HepG2 (cell line): ENCODE data around the gene ATG16L2. TPM values are rescaled to one million over a fixed set of nuclear protein-coding genes. Genes with fewer than 3 reads are reported as not detected.
A peak's percentile ranks its signal among the peaks of the same experiment; 100 is the strongest.

ENCODE experiments used
- ARID2 ChIP-seq: sonication (generic); formaldehyde crosslinking; IDR thresholded peaks from 2 replicates; pipeline ENCODE4 v1.8.1; 2022; ENCODE audit warnings: mild to moderate bottlenecking, missing genetic modification reagents, borderline replicate concordance
- ELF1 ChIP-seq: sonication (generic); formaldehyde crosslinking; IDR thresholded peaks from 2 replicates; pipeline ENCODE4 v1.4.0; 2020; ENCODE audit warnings: missing genetic modification reagents
- NR2F6 ChIP-seq, 2 experiments: IDR thresholded peaks; 2 replicates each; pipeline ENCODE4 v1.6.1; 2016; ENCODE audit warnings: antibody characterized with exemption in 1 of 2, mild to moderate bottlenecking in 1 of 2
- ZBTB1 ChIP-seq: sonication (generic); formaldehyde crosslinking; IDR thresholded peaks from 2 replicates; pipeline ENCODE4 v1.4.0; 2020; ENCODE audit warnings: missing genetic modification reagents, borderline replicate concordance
- ZBTB42 ChIP-seq: sonication (generic); formaldehyde crosslinking; IDR thresholded peaks from 2 replicates; pipeline ENCODE4 v1.5.0; 2020; ENCODE audit warnings: mild to moderate bottlenecking, missing genetic modification reagents
- ZNF547 ChIP-seq: sonication (generic); formaldehyde crosslinking; IDR thresholded peaks from 2 replicates; pipeline ENCODE4 v1.5.1; 2020; ENCODE audit warnings: mild to moderate bottlenecking, missing genetic modification reagents
- ZNF598 ChIP-seq: sonication (generic); formaldehyde crosslinking; IDR thresholded peaks from 2 replicates; pipeline ENCODE4 v1.5.1; 2020; ENCODE audit warnings: mild to moderate bottlenecking, missing genetic modification reagents, borderline replicate concordance
- ZNF670 ChIP-seq: sonication (generic); formaldehyde crosslinking; IDR thresholded peaks from 2 replicates; pipeline ENCODE4 v1.8.0; 2022; ENCODE audit warnings: mild to moderate bottlenecking, missing genetic modification reagents, borderline replicate concordance
- ZNF746 ChIP-seq: sonication (generic); formaldehyde crosslinking; IDR thresholded peaks from 2 replicates; pipeline ENCODE4 v1.8.0; 2022; ENCODE audit warnings: mild to moderate bottlenecking, missing genetic modification reagents
- ZNF772 ChIP-seq: sonication (generic); formaldehyde crosslinking; IDR thresholded peaks from 2 replicates; pipeline ENCODE4 v1.5.0; 2020; ENCODE audit warnings: mild to moderate bottlenecking, missing genetic modification reagents
- ZNF878 ChIP-seq: sonication (generic); formaldehyde crosslinking; IDR thresholded peaks from 2 replicates; pipeline ENCODE4 v1.8.1; 2023; ENCODE audit warnings: mild to moderate bottlenecking, missing genetic modification reagents, moderate library complexity
- ZNF883 ChIP-seq: sonication (generic); formaldehyde crosslinking; IDR thresholded peaks from 2 replicates; pipeline ENCODE4 v1.5.1; 2020; ENCODE audit warnings: mild to moderate bottlenecking, missing genetic modification reagents; ENCODE audit errors: not compliant biosample characterization
- polyA plus RNA-seq, 8 experiments: library from polyadenylated mRNA; depleted of rRNA in 3 of 8; stranded (reverse) in 7 of 8; unstranded in 1 of 8; fragments of >200 nt; fragmentation: Illumina TruSeq in 4 of 8; extraction: Trizol in 4 of 8; gene quantifications; 2 replicates each; pipeline versions ENCODE4 v1.2.1 to v1.2.3, GENCODE V29; 2011 to 2016; ENCODE audit warnings: low read depth in 4 of 8, missing spikeins in 1 of 8, mixed read lengths in 1 of 8; ENCODE audit not compliant: insufficient read depth in 1 of 8
- total RNA-seq, 5 experiments: library from RNA; depleted of rRNA; stranded (reverse); fragments of >200 nt; fragmentation: Illumina TruSeq; extraction: Trizol; gene quantifications; 2 replicates each; pipeline ENCODE4 v1.2.3, GENCODE V29; 2016; ENCODE audit warnings: low read depth in 1 of 5
- TF ChIP-seq, protein P1 (sequence below), 2 experiments: fragments of 450-650 bp in 1 of 2; sonication (generic) in 1 of 2; formaldehyde crosslinking in 1 of 2; IDR thresholded peaks; 2 replicates each; pipeline versions ENCODE4 v1.6.1 to v1.8.0; 2016 to 2022; ENCODE audit warnings: antibody characterized with exemption in 1 of 2, mild to moderate bottlenecking in 1 of 2, missing genetic modification reagents in 1 of 2
- TF ChIP-seq, protein P2 (sequence below): sonication (generic); formaldehyde crosslinking; IDR thresholded peaks from 2 replicates; pipeline ENCODE4 v1.8.1; 2023; ENCODE audit warnings: mild to moderate bottlenecking, missing genetic modification reagents
- TF ChIP-seq, protein P3 (sequence below): sonication (generic); formaldehyde crosslinking; IDR thresholded peaks from 2 replicates; pipeline ENCODE4 v1.4.0; 2020; ENCODE audit warnings: mild to moderate bottlenecking, missing genetic modification reagents, borderline replicate concordance

The ATG16L2 gene
- total and polyA plus RNA-seq, 2 of the 13 experiments (the other 11 are each of a cell fraction or from before 2014, with no cell fraction given), result 6.2 to 14.8 TPM

DNA sequence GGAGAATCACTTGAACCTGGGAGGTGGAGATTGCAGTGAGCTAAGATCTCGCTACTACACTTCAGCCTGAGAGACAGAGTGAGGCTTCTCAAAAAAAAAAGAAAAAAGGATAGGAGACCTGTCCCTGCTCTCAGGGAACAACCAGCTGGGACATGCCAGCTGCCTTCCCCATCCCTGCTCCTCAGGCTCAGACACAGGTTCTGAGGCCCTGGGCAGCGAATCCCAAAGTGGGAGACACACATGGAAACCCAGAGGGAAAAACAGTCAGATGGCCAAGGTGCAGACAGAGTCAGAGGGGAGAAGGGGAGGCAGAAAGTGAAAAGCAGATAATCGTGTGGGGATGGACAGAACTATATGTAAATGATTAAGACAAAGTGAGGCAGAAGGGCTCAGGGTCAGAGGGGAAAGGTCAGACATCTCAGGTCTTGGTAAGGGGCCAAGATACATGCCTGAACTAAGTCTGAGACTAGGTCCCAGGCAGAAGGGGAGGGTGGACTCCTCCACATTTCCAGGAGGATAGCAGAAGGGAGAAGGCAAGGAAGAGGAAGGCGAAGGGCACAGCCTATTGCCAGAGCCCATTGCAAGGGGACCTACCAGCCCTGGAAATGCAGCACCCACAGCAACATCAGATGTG is 34.6 kb upstream of the ATG16L2 start (continued):
- TF ChIP-seq, protein P1, sequence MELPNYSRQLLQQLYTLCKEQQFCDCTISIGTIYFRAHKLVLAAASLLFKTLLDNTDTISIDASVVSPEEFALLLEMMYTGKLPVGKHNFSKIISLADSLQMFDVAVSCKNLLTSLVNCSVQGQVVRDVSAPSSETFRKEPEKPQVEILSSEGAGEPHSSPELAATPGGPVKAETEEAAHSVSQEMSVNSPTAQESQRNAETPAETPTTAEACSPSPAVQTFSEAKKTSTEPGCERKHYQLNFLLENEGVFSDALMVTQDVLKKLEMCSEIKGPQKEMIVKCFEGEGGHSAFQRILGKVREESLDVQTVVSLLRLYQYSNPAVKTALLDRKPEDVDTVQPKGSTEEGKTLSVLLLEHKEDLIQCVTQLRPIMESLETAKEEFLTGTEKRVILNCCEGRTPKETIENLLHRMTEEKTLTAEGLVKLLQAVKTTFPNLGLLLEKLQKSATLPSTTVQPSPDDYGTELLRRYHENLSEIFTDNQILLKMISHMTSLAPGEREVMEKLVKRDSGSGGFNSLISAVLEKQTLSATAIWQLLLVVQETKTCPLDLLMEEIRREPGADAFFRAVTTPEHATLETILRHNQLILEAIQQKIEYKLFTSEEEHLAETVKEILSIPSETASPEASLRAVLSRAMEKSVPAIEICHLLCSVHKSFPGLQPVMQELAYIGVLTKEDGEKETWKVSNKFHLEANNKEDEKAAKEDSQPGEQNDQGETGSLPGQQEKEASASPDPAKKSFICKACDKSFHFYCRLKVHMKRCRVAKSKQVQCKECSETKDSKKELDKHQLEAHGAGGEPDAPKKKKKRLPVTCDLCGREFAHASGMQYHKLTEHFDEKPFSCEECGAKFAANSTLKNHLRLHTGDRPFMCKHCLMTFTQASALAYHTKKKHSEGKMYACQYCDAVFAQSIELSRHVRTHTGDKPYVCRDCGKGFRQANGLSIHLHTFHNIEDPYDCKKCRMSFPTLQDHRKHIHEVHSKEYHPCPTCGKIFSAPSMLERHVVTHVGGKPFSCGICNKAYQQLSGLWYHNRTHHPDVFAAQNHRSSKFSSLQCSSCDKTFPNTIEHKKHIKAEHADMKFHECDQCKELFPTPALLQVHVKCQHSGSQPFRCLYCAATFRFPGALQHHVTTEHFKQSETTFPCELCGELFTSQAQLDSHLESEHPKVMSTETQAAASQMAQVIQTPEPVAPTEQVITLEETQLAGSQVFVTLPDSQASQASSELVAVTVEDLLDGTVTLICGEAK (IDR thresholded peaks at IDR 0.05), result no peak
- TF ChIP-seq, protein P1 (CRISPR knock-in tag; IDR thresholded peaks at IDR 0.05), result 0 out of 2 replicates have a peak, but pooled peaks have one; percentile 18
- no peak for TF ChIP-seq ZBTB1
- 0 out of 2 replicates have a peak, but pooled peaks have one; percentile 3 for TF ChIP-seq ZNF746
- TF ChIP-seq ELF1 (CRISPR knock-in tag), result 0 out of 2 replicates have a peak, but pooled peaks have one; percentile 2
- TF ChIP-seq ZNF772, result 0 out of 2 replicates have a peak, but pooled peaks have one; percentile 25
- TF ChIP-seq, protein P2, sequence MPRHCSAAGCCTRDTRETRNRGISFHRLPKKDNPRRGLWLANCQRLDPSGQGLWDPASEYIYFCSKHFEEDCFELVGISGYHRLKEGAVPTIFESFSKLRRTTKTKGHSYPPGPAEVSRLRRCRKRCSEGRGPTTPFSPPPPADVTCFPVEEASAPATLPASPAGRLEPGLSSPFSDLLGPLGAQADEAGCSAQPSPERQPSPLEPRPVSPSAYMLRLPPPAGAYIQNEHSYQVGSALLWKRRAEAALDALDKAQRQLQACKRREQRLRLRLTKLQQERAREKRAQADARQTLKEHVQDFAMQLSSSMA, result no peak
- 0 out of 2 replicates have a peak, but pooled peaks have one; percentile 4 for TF ChIP-seq ZBTB42 (CRISPR knock-in tag)
- peak; percentile 61 for TF ChIP-seq ZNF883
- TF ChIP-seq ZNF598 (CRISPR knock-in tag), result 0 out of 2 replicates have a peak, but pooled peaks have one; percentile 56
- peak; percentile 50 for TF ChIP-seq NR2F6 (IDR thresholded peaks at IDR 0.05)
- 0 out of 2 replicates have a peak, but pooled peaks have one; percentile 25 for TF ChIP-seq NR2F6 (CRISPR knock-in tag; IDR thresholded peaks at IDR 0.05)
- TF ChIP-seq ZNF547 (CRISPR knock-in tag), result 0 out of 2 replicates have a peak, but pooled peaks have one; percentile 46
- TF ChIP-seq ZNF878, result no peak
- TF ChIP-seq ARID2 (CRISPR knock-in tag), result peak; percentile 26; the same call in 1 of the 2 replicates
- TF ChIP-seq, protein P3, sequence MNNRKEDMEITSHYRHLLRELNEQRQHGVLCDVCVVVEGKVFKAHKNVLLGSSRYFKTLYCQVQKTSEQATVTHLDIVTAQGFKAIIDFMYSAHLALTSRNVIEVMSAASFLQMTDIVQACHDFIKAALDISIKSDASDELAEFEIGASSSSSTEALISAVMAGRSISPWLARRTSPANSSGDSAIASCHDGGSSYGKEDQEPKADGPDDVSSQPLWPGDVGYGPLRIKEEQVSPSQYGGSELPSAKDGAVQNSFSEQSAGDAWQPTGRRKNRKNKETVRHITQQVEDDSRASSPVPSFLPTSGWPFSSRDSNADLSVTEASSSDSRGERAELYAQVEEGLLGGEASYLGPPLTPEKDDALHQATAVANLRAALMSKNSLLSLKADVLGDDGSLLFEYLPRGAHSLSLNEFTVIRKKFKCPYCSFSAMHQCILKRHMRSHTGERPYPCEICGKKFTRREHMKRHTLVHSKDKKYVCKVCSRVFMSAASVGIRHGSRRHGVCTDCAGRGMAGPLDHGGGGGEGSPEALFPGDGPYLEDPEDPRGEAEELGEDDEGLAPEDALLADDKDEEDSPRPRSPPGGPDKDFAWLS (CRISPR knock-in tag), result peak; percentile 19; the same call in 1 of the 2 replicates
- TF ChIP-seq ZNF670 (CRISPR knock-in tag), result no peak
